Brain microvascular endothelial cell (primary cell): ENCODE results near the gene AARS1.
"Not testable (repeated sequence)": the region's sequence is repeated elsewhere in the genome, so short reads cannot be mapped to it uniquely, and the experiment has no call there.

ENCODE experiments used
- DNase-seq: peaks from one replicate; pipeline ENCODE4 v3.0.0-alpha.2; 2020
- H3K27ac ChIP-seq: fragments of 250-450 bp; sonication (Bioruptor Pico); 2 replicates; pipeline ENCODE4 v1.5.1; 2020; ENCODE audit warnings: mild to moderate bottlenecking, moderate library complexity
- H3K27me3 ChIP-seq: fragments of 250-450 bp; sonication (Bioruptor Pico); replicated peaks from 2 replicates; pipeline ENCODE4 v1.5.1; 2020; ENCODE audit warnings: mild to moderate bottlenecking
- H3K36me3 ChIP-seq: fragments of 250-450 bp; sonication (Bioruptor Pico); replicated peaks from 2 replicates; pipeline ENCODE4 v1.5.1; 2020; ENCODE audit warnings: mild to moderate bottlenecking
- H3K4me3 ChIP-seq: 2 replicates; pipeline ENCODE4 v1.5.1; 2011; ENCODE audit warnings: low read depth, mild to moderate bottlenecking, control low read depth, low read length, moderate library complexity
- in situ Hi-C: cut with HindIII; loops from 2 replicates; pipeline ENCODE4 v1.10.0; 2017; ENCODE audit warnings: low sequenced_read_pairs, low pct_ligation_motif_present

Gene AARS1

GRCh38 chr16:70224645-70225044 lies 64.7 kb downstream of the AARS1 start:
- in situ Hi-C loops, H3K36me3 ChIP-seq, DNase-seq, H3K4me3 ChIP-seq, H3K27me3 ChIP-seq, H3K27ac ChIP-seq: not testable (repeated sequence)

GRCh38 chr16:70223971-70224513 lies 65.3 kb downstream of the AARS1 start:
- DNase-seq, H3K27ac ChIP-seq, H3K27me3 ChIP-seq, H3K4me3 ChIP-seq, in situ Hi-C loops: not testable (repeated sequence)
- H3K36me3 ChIP-seq: peaks cover 13% of the 10 kb centered on the region

- DNase-seq, in situ Hi-C loops, H3K27me3 ChIP-seq, H3K27ac ChIP-seq, H3K4me3 ChIP-seq: not testable (repeated sequence)
- peaks cover 14% of the 10 kb centered on the region for H3K36me3 ChIP-seq
Measured at GRCh38 chr16:70223216-70223615, 66.1 kb downstream of the AARS1 start.

GRCh38 chr16:70222574-70222973 lies 66.7 kb downstream of the AARS1 start:
- H3K36me3 ChIP-seq: peaks cover 14% of the 10 kb centered on the region
- H3K27me3 ChIP-seq, DNase-seq, H3K27ac ChIP-seq, H3K4me3 ChIP-seq, in situ Hi-C loops: not testable (repeated sequence)

- H3K36me3 ChIP-seq, H3K27me3 ChIP-seq, DNase-seq, in situ Hi-C loops, H3K27ac ChIP-seq, H3K4me3 ChIP-seq: not testable (repeated sequence)
Measured at GRCh38 chr16:70218586-70218985, 70.7 kb downstream of the AARS1 start.

- H3K27me3 ChIP-seq, in situ Hi-C loops, H3K4me3 ChIP-seq, H3K36me3 ChIP-seq, DNase-seq, H3K27ac ChIP-seq: not testable (repeated sequence)
Measured at GRCh38 chr16:70206382-70206781, 82.9 kb downstream of the AARS1 start.

GRCh38 chr16:70204668-70205405 lies 84.5 kb downstream of the AARS1 start:
- H3K27ac ChIP-seq, DNase-seq, in situ Hi-C loops, H3K27me3 ChIP-seq, H3K4me3 ChIP-seq, H3K36me3 ChIP-seq: not testable (repeated sequence)

- H3K27ac ChIP-seq, H3K36me3 ChIP-seq, DNase-seq, H3K27me3 ChIP-seq, in situ Hi-C loops, H3K4me3 ChIP-seq: not testable (repeated sequence)
Measured at GRCh38 chr16:70204010-70204409, 85.3 kb downstream of the AARS1 start.

GRCh38 chr16:70203508-70203907 lies 85.8 kb downstream of the AARS1 start:
- DNase-seq, H3K4me3 ChIP-seq, H3K27ac ChIP-seq, H3K27me3 ChIP-seq, in situ Hi-C loops, H3K36me3 ChIP-seq: not testable (repeated sequence)
